Medulla oblongata (tissue), 1 donor: ENCODE results near the gene SCRN3.
A peak's percentile ranks its signal among the peaks of the same experiment; 100 is the strongest.
"Not testable (repeated sequence)": the region's sequence is repeated elsewhere in the genome, so short reads cannot be mapped to it uniquely, and the experiment has no call there.

Source experiments
- DNase-seq: peaks from one replicate; pipeline ENCODE4 v3.0.0-alpha.2; 2015; ENCODE audit errors: extremely low spot score

Gene SCRN3

DNA sequence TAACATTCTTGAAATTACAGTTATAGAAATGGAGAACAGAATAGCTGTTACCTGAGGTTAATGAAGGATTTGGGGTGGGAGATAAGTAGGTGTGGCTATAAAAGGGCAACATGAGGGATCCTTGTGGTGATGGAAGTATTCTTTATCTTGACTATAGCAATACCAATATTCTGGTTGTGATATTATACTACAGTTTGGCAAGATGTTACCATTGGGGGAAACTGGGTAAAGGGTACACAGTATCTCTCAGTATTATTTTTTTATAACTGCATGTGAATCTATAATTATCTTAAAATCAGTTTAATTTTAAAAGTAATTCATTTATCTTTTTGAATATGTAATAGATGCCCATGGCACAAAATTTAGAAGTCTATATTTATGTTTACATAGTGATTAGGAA lies 8.1 kb downstream of the SCRN3 start:
- no peak for DNase-seq

GRCh38 chr2:174410039-174410438 lies 14.5 kb downstream of the SCRN3 start:
- DNase-seq = not testable (repeated sequence)

- DNase-seq = no peak
Measured at GRCh38 chr2:174412256-174412655, 16.7 kb downstream of the SCRN3 start.

- DNase-seq = no peak
Measured at GRCh38 chr2:174428214-174428613, 32.7 kb downstream of the SCRN3 start.

DNA sequence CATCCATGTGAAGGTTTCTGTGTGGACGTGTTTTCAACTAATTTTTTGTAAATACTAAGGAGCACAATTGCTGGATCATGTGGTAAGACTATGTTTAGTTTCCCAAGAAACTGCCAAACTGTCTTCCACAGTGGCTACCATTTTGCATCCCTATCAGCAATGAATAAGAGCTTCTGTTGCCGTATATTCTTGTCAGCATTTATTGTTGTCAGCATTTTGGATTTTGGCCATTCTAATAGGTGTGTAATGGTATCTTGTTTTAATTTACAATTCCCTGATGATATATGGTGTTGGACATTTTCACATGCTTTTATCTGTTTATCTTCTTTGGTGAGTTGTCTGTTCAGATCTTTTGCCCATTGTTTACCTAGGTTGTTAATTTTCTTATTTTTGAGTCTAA lies 34.5 kb downstream of the SCRN3 start:
- no peak for DNase-seq

GRCh38 chr2:174431902-174432301 lies 36.4 kb downstream of the SCRN3 start:
- DNase-seq = no peak

DNA sequence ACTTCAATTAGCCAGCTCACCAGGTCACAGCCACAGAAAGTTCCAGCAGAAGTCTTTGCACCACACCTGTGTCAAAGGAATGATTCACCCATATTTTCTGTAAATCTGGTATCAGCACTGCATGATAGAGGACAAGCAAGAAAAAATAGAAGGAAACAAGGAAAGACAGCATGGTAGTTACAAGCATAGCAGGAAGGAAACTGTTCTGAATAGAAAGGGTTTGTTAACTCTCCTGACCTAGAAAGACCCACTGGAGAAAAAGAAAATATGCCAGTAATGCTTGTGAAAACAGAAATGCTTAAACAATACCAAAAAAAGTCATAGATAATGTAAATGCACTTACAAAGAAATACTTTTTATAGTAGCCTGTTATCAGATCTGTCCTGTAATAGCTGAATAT lies 40.8 kb downstream of the SCRN3 start:
- DNase-seq = no peak

- peak; percentile 95 for DNase-seq
Measured at GRCh38 chr2:174438146-174438886, 42.8 kb downstream of the SCRN3 start.

- DNase-seq = no peak
Measured at GRCh38 chr2:174439323-174439722, 43.8 kb downstream of the SCRN3 start.

DNA sequence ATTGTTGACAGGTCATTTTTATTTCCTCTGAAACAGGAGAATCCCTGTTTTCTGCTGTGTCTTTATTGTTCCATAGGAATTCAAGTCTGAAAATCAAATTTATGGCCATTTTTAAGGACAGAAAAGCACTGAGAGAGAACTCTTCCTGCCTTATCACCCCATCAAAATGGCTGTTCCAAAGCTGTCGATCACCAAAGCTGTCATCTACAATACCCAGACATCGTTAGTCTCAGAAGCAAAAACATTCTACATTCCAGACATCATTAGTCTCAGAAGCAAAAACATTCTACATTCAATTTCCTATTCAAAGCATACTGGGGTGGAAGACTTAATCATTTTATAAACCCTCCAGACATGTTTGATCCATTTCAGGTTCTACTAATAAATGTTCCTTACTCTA lies 44.4 kb downstream of the SCRN3 start:
- no peak for DNase-seq

- DNase-seq = no peak
Measured at GRCh38 chr2:174442546-174443510, 47.3 kb downstream of the SCRN3 start.

DNA sequence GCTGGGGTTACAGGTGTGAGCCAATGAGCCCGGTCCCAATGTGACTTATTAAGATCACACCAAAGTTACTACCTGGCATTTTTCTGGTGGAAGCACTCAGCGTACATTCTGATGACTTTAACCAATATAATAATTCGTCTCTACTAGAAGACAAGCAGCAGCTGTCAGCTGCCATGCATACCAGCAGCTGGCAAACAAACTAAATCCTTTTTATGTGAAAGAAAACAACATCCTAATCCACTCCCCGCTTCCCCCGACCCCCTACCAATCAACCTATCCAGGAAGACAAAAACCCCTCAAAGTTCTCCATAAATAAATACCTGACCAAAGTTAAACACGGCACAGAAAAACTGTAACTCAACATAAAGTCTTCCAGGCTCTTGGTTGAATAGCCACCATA lies 49.2 kb downstream of the SCRN3 start:
- DNase-seq = no peak

DNA sequence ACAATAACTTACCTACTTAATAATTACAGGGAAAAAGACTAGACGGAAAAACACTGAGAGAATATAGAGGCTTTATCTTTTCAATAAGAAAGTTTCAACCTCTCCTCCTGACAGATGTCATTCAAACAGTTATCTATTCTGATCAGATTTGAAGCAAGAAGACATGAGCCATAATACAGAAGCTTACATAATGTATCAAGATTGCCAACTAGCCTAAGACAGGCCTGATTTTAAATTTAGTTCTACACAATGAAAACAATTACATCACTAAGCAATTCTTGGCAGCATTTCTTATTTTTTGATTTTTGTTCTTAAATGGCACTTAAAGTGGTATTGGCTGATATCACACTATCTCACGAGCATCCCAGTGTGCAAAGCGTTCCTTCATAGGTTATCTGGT lies 49.7 kb downstream of the SCRN3 start:
- DNase-seq = no peak

- no peak for DNase-seq
Measured at GRCh38 chr2:174446531-174446930, 51.0 kb downstream of the SCRN3 start.

DNA sequence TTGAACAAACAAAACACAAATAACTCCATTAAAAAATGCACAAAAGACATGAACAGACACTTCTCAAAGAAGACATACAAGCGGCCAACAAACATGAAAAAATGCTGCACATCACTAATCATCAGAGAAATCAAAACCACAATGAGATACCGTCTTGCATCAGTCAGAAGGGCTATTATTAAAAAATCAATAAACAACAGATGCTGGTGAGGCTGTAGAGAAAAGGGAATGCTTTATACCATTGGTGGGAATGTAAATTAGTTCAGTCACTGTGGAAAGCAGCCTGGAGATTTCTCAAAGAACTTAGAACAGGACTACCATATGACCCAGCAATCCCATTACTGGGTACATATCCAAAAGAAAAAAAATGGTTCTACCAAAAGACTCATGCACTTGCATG lies 53.5 kb downstream of the SCRN3 start:
- DNase-seq = no peak

- DNase-seq = no peak
Measured at GRCh38 chr2:174450021-174450816, 54.7 kb downstream of the SCRN3 start.

- no peak for DNase-seq
Measured at GRCh38 chr2:174454566-174454965, 59.0 kb downstream of the SCRN3 start.

DNA sequence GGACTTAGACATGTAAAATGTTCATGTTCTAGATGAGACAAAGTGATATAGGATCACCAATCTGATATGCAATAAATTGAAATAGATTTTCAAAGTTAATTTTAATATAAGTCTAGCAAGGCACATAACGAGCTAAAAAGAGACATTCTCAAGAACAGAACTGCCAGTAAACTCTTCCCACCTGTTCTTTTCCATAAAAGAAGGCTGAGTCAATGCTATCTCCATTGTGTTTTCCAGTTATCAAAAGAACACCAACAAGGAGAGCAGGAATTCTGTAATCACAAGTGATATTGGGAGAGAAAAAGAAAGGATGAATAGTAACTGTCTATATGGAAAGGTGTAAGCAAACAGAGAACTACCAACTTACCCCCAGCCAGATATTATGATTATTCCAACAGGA lies 65.7 kb downstream of the SCRN3 start:
- DNase-seq = no peak

DNA sequence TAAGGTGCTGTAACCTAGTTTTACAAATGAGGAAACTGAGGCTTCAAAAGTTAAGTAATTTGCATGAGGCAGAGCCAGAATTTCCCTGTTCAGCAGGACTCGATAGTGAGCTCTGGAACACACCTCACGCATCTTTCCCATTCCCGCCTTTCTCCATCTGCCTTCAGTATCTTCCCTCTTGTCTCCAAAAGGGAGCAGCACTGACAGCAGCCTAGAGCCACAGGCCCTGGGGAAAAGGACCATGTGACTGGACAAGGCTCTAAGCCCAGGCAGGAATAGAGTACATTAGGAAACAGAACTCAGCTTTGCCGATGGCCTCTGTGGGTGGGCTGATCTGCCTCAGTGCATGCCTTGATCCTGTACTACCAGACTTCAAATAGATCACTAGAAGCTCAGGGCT lies 69.8 kb downstream of the SCRN3 start:
- DNase-seq = peak; percentile 21

DNA sequence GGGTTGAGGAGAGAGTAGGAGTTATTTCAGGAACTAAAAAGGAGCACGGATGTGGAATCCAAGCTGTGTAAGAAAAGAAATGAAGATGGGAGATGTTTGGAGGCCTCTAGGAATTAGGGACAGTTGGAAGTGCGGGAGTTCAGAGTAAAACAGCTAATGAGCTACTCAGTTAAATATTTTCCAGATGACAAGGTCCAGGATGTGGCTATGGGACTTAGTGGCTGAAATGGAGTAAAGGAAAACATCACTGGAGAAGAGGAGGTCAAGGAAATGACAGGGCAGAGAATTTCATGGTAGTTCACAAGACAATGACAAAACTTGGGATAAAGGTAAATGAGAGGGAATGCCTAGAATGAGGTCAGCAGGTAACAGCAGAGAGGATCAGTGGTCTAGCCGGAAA lies 78.3 kb downstream of the SCRN3 start:
- DNase-seq = no peak

DNA sequence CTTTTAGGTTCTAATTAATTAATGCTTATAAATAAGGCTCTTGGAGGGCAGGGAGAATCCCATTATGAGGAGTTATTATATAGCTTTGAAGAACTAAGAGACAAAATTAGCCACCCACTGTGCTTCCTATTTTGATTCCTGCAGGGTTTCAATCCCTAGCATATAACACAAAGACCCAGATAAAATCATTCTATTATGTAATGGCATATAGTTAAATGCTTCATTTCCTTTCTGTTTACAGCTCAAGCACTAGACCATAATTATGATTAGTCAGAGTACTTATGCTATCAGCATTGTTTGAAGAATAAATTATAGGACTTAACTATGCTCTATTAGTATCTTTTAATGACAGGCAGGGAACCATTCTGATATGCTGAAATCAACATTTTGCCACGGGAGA lies 82.2 kb downstream of the SCRN3 start:
- DNase-seq = no peak
